IMR-90 (cell line): ENCODE measurements around the gene SNX11.

Experiments used
- CTCF ChIP-seq: conservative IDR thresholded peaks from 2 replicates; pipeline ENCODE4 v1.5.1; 2012; ENCODE audit warnings: mild to moderate bottlenecking, low read depth, low read length, improper control_type of control experiment
- MXI1 ChIP-seq: IDR thresholded peaks from 2 replicates; pipeline ENCODE4 v1.6.1; 2012; ENCODE audit warnings: low read depth, mild to moderate bottlenecking, low read length, moderate library complexity, borderline replicate concordance
- POLR2A ChIP-seq: IDR thresholded peaks from 2 replicates; pipeline ENCODE4 v1.6.1; 2012; ENCODE audit warnings: mild to moderate bottlenecking, low read depth, low read length
- USF2 ChIP-seq: fragments of 150-350 bp; IDR thresholded peaks from 2 replicates; pipeline ENCODE4 v1.6.1; 2017; ENCODE audit warnings: mild to moderate bottlenecking, antibody characterized with exemption, low read length, low read depth

GRCh38 chr17:48100591-48101011, 7.0 kb upstream of the SNX11 start:
- no peak for TF ChIP-seq CTCF
- TF ChIP-seq MXI1 = no peak
- no peak for TF ChIP-seq POLR2A
- TF ChIP-seq USF2 = no peak
